ENCODE data around the gene KIF27. TPM values are rescaled to one million over a fixed set of nuclear protein-coding genes. Genes with fewer than 3 reads are reported as not detected.

The KIF27 gene
- total and polyA plus RNA-seq, 10 of the 15 experiments (the other 5 are each of a cell fraction or from before 2014, with no cell fraction given): 0.64 to 3.3 (median 1.3) TPM

DNA sequence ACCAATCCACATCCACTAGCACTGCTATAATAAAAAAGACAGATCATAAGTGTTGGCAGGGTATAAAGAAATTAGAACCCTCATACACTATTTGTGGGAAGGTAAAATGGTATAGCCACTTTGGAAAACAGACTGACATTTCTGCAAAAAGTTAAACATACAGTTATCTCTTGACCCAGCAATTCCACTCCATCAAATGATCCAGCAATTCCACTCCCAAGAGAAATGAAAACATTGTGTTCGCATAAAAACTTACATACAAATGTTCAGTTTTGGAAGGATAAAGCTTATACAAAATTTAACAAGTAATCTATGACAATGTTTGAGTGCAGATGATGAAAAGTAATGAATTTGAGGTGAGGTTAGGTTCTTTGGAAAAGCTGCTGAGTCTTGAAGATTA is 2.1 kb downstream of the KIF27 start:
- peaks cover 9% of the 10 kb centered on the region for H3K4me1 ChIP-seq (ENCODE audit: control insufficient read depth, insufficient read depth, low read length)
- no peaks in the 10 kb centered on the region for H3K9me3 ChIP-seq (replicated peaks; ENCODE audit: control insufficient read depth, insufficient read depth, low read length)
- H3K4me2 ChIP-seq (ENCODE audit: control insufficient read depth, insufficient read depth): no peak overlapping the region
- 95% methylated on average over 1 of the region's 1 CpG for WGBS (ENCODE audit: insufficient coverage, insufficient replicate concordance, low lambda C conversion rate, missing lambda C conversion rate)
- H3K27ac ChIP-seq (ENCODE audit: control insufficient read depth, insufficient read depth): no peak overlapping the region
- no peaks in the 10 kb centered on the region for H3K27me3 ChIP-seq (replicated peaks in 1 of 2; ENCODE audit: control insufficient read depth in 2 of 2, insufficient read depth in 2 of 2, low read length in 1 of 2)
- H4K20me1 ChIP-seq (ENCODE audit: control insufficient read depth, insufficient read depth): no peaks in the 10 kb centered on the region
- no peak overlapping the region for H2AFZ ChIP-seq (ENCODE audit: control insufficient read depth, low read depth, low read length)
- no peaks in the 10 kb centered on the region for H3K36me3 ChIP-seq (ENCODE audit: control insufficient read depth in 2 of 2, insufficient read depth in 2 of 2, low read length in 1 of 2)
- intact Hi-C loops (cut with micrococcal nuclease; ENCODE audit: unreplicated experiment): no loop called here
- SMC1A ChIA-PET (ENCODE audit: uncharacterized antibody, unreplicated experiment): interaction anchor here (0.9 to 1.1 kb wide), 2 partner anchors 66 to 299 kb away, joined by 3 read pairs; no protein-coding TSS in a partner anchor
- ATAC-seq: no peak
- H3K9ac ChIP-seq (ENCODE audit: control insufficient read depth, insufficient read depth, low read length): no peak overlapping the region
- FAIRE-seq: no peak
- POLR2A ChIA-PET: no interaction called here
- in situ Hi-C loops (cut with MboI): loop anchor here (5.0 kb wide), 2 partner anchors 297 to 587 kb away; partner anchors contain the start of gene IDNK
- no peak overlapping the region for H3K4me3 ChIP-seq
- no TSS peak for BruUV-seq (replicated peaks)
- no peak for TF ChIP-seq SREBF1 (IDR thresholded peaks at IDR 0.05; ENCODE audit: low read length)
- no peak for TF ChIP-seq SP1 (IDR thresholded peaks at IDR 0.05; ENCODE audit: low read depth, low read length)
- TF ChIP-seq HDAC6 (IDR thresholded peaks at IDR 0.05; ENCODE audit: unreplicated experiment): no peak
- no peak for TF ChIP-seq NR2F1 (conservative IDR thresholded peaks at IDR 0.05)
- no peak for TF ChIP-seq ZBTB4 (CRISPR knock-in tag; IDR thresholded peaks at IDR 0.05)
- no peak for TF ChIP-seq ASH2L (IDR thresholded peaks at IDR 0.05; ENCODE audit: borderline replicate concordance, low read depth)
- TF ChIP-seq SMAD5 (IDR thresholded peaks at IDR 0.05; ENCODE audit: low read depth): no peak
- TF ChIP-seq HDGF (IDR thresholded peaks at IDR 0.05): no peak
- TF ChIP-seq ZNF622 (IDR thresholded peaks at IDR 0.05): no peak
- TF ChIP-seq, protein P1, sequence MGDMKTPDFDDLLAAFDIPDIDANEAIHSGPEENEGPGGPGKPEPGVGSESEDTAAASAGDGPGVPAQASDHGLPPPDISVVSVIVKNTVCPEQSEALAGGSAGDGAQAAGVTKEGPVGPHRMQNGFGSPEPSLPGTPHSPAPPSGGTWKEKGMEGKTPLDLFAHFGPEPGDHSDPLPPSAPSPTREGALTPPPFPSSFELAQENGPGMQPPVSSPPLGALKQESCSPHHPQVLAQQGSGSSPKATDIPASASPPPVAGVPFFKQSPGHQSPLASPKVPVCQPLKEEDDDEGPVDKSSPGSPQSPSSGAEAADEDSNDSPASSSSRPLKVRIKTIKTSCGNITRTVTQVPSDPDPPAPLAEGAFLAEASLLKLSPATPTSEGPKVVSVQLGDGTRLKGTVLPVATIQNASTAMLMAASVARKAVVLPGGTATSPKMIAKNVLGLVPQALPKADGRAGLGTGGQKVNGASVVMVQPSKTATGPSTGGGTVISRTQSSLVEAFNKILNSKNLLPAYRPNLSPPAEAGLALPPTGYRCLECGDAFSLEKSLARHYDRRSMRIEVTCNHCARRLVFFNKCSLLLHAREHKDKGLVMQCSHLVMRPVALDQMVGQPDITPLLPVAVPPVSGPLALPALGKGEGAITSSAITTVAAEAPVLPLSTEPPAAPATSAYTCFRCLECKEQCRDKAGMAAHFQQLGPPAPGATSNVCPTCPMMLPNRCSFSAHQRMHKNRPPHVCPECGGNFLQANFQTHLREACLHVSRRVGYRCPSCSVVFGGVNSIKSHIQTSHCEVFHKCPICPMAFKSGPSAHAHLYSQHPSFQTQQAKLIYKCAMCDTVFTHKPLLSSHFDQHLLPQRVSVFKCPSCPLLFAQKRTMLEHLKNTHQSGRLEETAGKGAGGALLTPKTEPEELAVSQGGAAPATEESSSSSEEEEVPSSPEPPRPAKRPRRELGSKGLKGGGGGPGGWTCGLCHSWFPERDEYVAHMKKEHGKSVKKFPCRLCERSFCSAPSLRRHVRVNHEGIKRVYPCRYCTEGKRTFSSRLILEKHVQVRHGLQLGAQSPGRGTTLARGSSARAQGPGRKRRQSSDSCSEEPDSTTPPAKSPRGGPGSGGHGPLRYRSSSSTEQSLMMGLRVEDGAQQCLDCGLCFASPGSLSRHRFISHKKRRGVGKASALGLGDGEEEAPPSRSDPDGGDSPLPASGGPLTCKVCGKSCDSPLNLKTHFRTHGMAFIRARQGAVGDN (IDR thresholded peaks at IDR 0.05): no peak
- DNase-seq (ENCODE audit: low read depth, low spot score): no peak
- H3K79me2 ChIP-seq (ENCODE audit: control insufficient read depth, insufficient read depth, low read length): no peaks in the 10 kb centered on the region
- CTCF ChIA-PET: interaction anchor here (1.8 kb wide), 1 partner anchor 298 kb away, joined by 9 read pairs; no protein-coding TSS in a partner anchor
- RAD21 ChIA-PET (ENCODE audit: unreplicated experiment): no interaction called here

All from GM12878 (cell line).